Left lobe of liver (tissue), 2 donors: ENCODE results near the gene IMP3. TPM values are rescaled to one million over a fixed set of nuclear protein-coding genes. Genes with fewer than 3 reads are reported as not detected.
"Not testable (repeated sequence)": the region's sequence is repeated elsewhere in the genome, so short reads cannot be mapped to it uniquely, and the experiment has no call there.

Source experiments
- ATAC-seq: fragments of 200-7000 bp; cut with Tn5 transposase; one replicate; pipeline ENCODE4 v1.9.1; 2020; ENCODE audit warnings: mild to moderate bottlenecking, moderate library complexity
- DNase-seq: peaks from one replicate; pipeline ENCODE4 v3.0.0-alpha.2; 2020; ENCODE audit warnings: low spot score
- total RNA-seq: library from RNA; stranded (reverse); gene quantifications from one replicate; pipeline ENCODE4 v1.2.1, GENCODE V29; 2021
- donor health status: DM: no; HTN: no; CAD: no; lungs with moderate emphysema.
- donor health status: DM: no; HTN: yes; CAD: no.

The IMP3 gene
- 42.0 TPM for total RNA-seq

- DNase-seq (peak; percentile 97), ATAC-seq (peak; percentile 90)
These were observed at the start of gene IMP3 for GRCh38 chr15:75639709-75640482. Gene IMP3, minus strand, starts transcription at chr15:75640224. Its CDS starts 56 bp downstream, at chr15:75640168.

- DNase-seq, ATAC-seq: not testable (repeated sequence)
These were observed 49.4 kb upstream of the IMP3 start for GRCh38 chr15:75689429-75689828.

- no peak for ATAC-seq
- no peak for DNase-seq
These were observed 48.8 kb upstream of the IMP3 start for GRCh38 chr15:75688831-75689230.

GRCh38 chr15:75688278-75688557, 48.2 kb upstream of the IMP3 start:
- ATAC-seq (no peak), DNase-seq (no peak)

- ATAC-seq, result no peak
These were observed 47.7 kb upstream of the IMP3 start for GRCh38 chr15:75687486-75688277.

GRCh38 chr15:75686212-75686642, 46.2 kb upstream of the IMP3 start:
- DNase-seq (peak; percentile 85), ATAC-seq (peak; percentile 91)

More at GRCh38 chr15:75687486-75688277, 47.7 kb upstream of the IMP3 start:
- DNase-seq, result no peak

GRCh38 chr15:75685195-75685594, 45.2 kb upstream of the IMP3 start:
- DNase-seq (no peak), ATAC-seq (no peak)

- DNase-seq, result no peak
- ATAC-seq, result no peak
These were observed 44.6 kb upstream of the IMP3 start for GRCh38 chr15:75684648-75685047.

- DNase-seq, result peak; percentile 63
- ATAC-seq, result peak; percentile 80
These were observed 43.8 kb upstream of the IMP3 start for GRCh38 chr15:75683646-75684312.

- no peak for DNase-seq
- ATAC-seq, result peak; percentile 14
These were observed 42.4 kb upstream of the IMP3 start for GRCh38 chr15:75682181-75683135.

GRCh38 chr15:75680007-75680789, 40.2 kb upstream of the IMP3 start:
- no peak for ATAC-seq

GRCh38 chr15:75678324-75678690, 38.3 kb upstream of the IMP3 start:
- not testable (repeated sequence) for ATAC-seq

More at GRCh38 chr15:75680007-75680789, 40.2 kb upstream of the IMP3 start:
- DNase-seq, result no peak

GRCh38 chr15:75677465-75678323, 37.7 kb upstream of the IMP3 start:
- ATAC-seq (no peak), DNase-seq (no peak)

More at GRCh38 chr15:75678324-75678690, 38.3 kb upstream of the IMP3 start:
- not testable (repeated sequence) for DNase-seq

- ATAC-seq (no peak), DNase-seq (no peak)
These were observed 36.9 kb upstream of the IMP3 start for GRCh38 chr15:75676688-75677464.

GRCh38 chr15:75675579-75676404, 35.8 kb upstream of the IMP3 start:
- ATAC-seq (peak; percentile 57), DNase-seq (no peak)

GRCh38 chr15:75674366-75674765, 34.3 kb upstream of the IMP3 start:
- ATAC-seq (no peak), DNase-seq (no peak)
